Measurements from ENCODE around the gene CA10. TPM values are rescaled to one million over a fixed set of nuclear protein-coding genes. Genes with fewer than 3 reads are reported as not detected.

The CA10 gene
- total RNA-seq, 2 experiments from 2014 or later, result not detected

GRCh38 chr17:51588063-51588462 lies 570.5 kb downstream of the CA10 start:
- no peak for DNase-seq
- H3K4me1 Mint-ChIP-seq (ENCODE audit: low read depth), result no peaks in the 10 kb centered on the region
- no peaks in the 10 kb centered on the region for H3K36me3 Mint-ChIP-seq (ENCODE audit: low read depth)
- peaks cover 12% of the 10 kb centered on the region for H3K27me3 Mint-ChIP-seq (ENCODE audit: low read depth)
- intact Hi-C loops (cut with micrococcal nuclease), result no loop called here
- H3K9me3 Mint-ChIP-seq, result peaks cover 12% of the 10 kb centered on the region
- no peak overlapping the region for H3K27ac Mint-ChIP-seq
- CTCF ChIA-PET, result no interaction called here
- no peak overlapping the region for H3K4me3 Mint-ChIP-seq

GRCh38 chr17:51587516-51587915 lies 571.0 kb downstream of the CA10 start:
- Mint-ChIP-seq H3K27ac (no peak overlapping the region), H3K36me3 (ENCODE audit: low read depth) (no peaks in the 10 kb centered on the region), H3K9me3 (peaks cover 12% of the 10 kb centered on the region), H3K4me3 (no peak overlapping the region), H3K4me1 (ENCODE audit: low read depth) (no peaks in the 10 kb centered on the region), H3K27me3 (ENCODE audit: low read depth) (peaks cover 12% of the 10 kb centered on the region)
- DNase-seq, result no peak
- intact Hi-C loops (cut with micrococcal nuclease), result no loop called here
- CTCF ChIA-PET, result no interaction called here

- CTCF ChIA-PET, result interaction anchor here (0.9 to 1.2 kb wide), 4 partner anchors 106 to 214 kb away, joined by 3 to 5 read pairs (median 4); no protein-coding TSS in a partner anchor
- Mint-ChIP-seq H3K36me3 (ENCODE audit: low read depth) (no peaks in the 10 kb centered on the region), H3K4me3 (no peak overlapping the region), H3K4me1 (ENCODE audit: low read depth) (no peaks in the 10 kb centered on the region), H3K27me3 (ENCODE audit: low read depth) (peaks cover 12% of the 10 kb centered on the region), H3K9me3 (peaks cover 12% of the 10 kb centered on the region), H3K27ac (no peak overlapping the region)
- DNase-seq, result peak; percentile 27
- intact Hi-C loops (cut with micrococcal nuclease), result no loop called here
Measured at GRCh38 chr17:51585514-51586104, 572.9 kb downstream of the CA10 start.

GRCh38 chr17:51580869-51581268 lies 577.6 kb downstream of the CA10 start:
- DNase-seq, result no peak
- H3K36me3 Mint-ChIP-seq (ENCODE audit: low read depth), result no peaks in the 10 kb centered on the region
- intact Hi-C loops (cut with micrococcal nuclease), result no loop called here
- H3K4me3 Mint-ChIP-seq, result no peak overlapping the region
- H3K27me3 Mint-ChIP-seq (ENCODE audit: low read depth), result peaks cover 16% of the 10 kb centered on the region
- H3K9me3 Mint-ChIP-seq, result peaks cover 5% of the 10 kb centered on the region
- H3K4me1 Mint-ChIP-seq (ENCODE audit: low read depth), result no peaks in the 10 kb centered on the region
- CTCF ChIA-PET, result no interaction called here
- H3K27ac Mint-ChIP-seq, result no peak overlapping the region

Data from activated naive CD4-positive, alpha-beta T cell treated with anti-CD3 and anti-CD28 coated beads for 36 hours (primary cell).